Measurements from ENCODE around the gene CYSTM1. TPM values are rescaled to one million over a fixed set of nuclear protein-coding genes. Genes with fewer than 3 reads are reported as not detected.

The CYSTM1 gene
- total and polyA plus RNA-seq, 2 donors (not counting 1 experiment from before 2014, with no cell fraction given), result 6.2 to 17.0 TPM

GRCh38 chr5:140267559-140268018 lies 92.6 kb downstream of the CYSTM1 start:
- WGBS (ENCODE audit: insufficient coverage), result 100% methylated on average over 5 of the region's 9 CpGs
- ATAC-seq (ENCODE audit: low read depth), result no peak
- POLR2A ChIA-PET, result no interaction called here

GRCh38 chr5:140270008-140270407 lies 95.0 kb downstream of the CYSTM1 start:
- no peak overlapping the region for H3K4me3 Mint-ChIP-seq
- no peaks in the 10 kb centered on the region for H3K27me3 Mint-ChIP-seq
- Histone ChIP-seq H3K79me2 (ENCODE audit: control insufficient read depth, insufficient read depth, low read length) (peaks cover 49% of the 10 kb centered on the region), H2AFZ (ENCODE audit: insufficient read depth, low read depth, low read length, poor library complexity, severe bottlenecking) (no peak overlapping the region), H3K27me3 (replicated peaks in 1 of 4; ENCODE audit: control extremely low read depth in 1 of 4, control insufficient read depth in 3 of 4, insufficient read depth in 4 of 4, low read length in 3 of 4) (no peaks in the 10 kb centered on the region), H3K4me3 (ENCODE audit: control extremely low read depth in 1 of 5, extremely low read depth in 1 of 5, insufficient read depth in 1 of 5, low read depth in 2 of 5, low read length in 4 of 5) (no peak overlapping the region), H3K27ac (ENCODE audit: low read length in 2 of 2) (no peak overlapping the region), H3K9ac (ENCODE audit: low read length) (no peak overlapping the region), H3K4me2 (replicated peaks; ENCODE audit: low read depth, low read length, poor library complexity, severe bottlenecking) (no peak overlapping the region), H4K20me1 (ENCODE audit: control insufficient read depth, insufficient read depth, low read length, poor library complexity, severe bottlenecking) (peaks cover 11% of the 10 kb centered on the region), H3K9me3 (ENCODE audit: control extremely low read depth in 1 of 3, control insufficient read depth in 2 of 3, insufficient read depth in 1 of 3, low read length in 2 of 3) (no peaks in the 10 kb centered on the region), H3K4me1 (ENCODE audit: control insufficient read depth in 2 of 2, insufficient read depth in 2 of 2, low read length in 2 of 2) (peaks cover 3 to 9% of the 10 kb centered on the region in 2 donors), H3K36me3 (replicated peaks in 1 of 2; ENCODE audit: control extremely low read depth in 1 of 2, control insufficient read depth in 1 of 2, extremely low read depth in 1 of 2, insufficient read depth in 2 of 2, low read length in 1 of 2) (peaks cover 4% of the 10 kb centered on the region in 2 experiments)
- ChIA-PET CTCF (no interaction called here), POLR2A (no interaction called here)
- intact Hi-C loops (cut with micrococcal nuclease), result no loop called here
- no peak for DNase-seq
- no peak for ATAC-seq (ENCODE audit: low read depth)
- no peaks in the 10 kb centered on the region for H3K9me3 Mint-ChIP-seq (ENCODE audit: insufficient read depth)
- peaks cover 19% of the 10 kb centered on the region for H3K4me1 Mint-ChIP-seq
- no peak for TF ChIP-seq CTCF (IDR thresholded peaks at IDR 0.05)
- TF ChIP-seq EZH2 (IDR thresholded peaks at IDR 0.05; ENCODE audit: borderline replicate concordance, insufficient read depth, low read depth, low read length, poor library complexity, severe bottlenecking), result no peak
- no peak overlapping the region for H3K27ac Mint-ChIP-seq

More at GRCh38 chr5:140267559-140268018, 92.6 kb downstream of the CYSTM1 start:
- Mint-ChIP-seq H3K27ac (no peak overlapping the region), H3K27me3 (no peaks in the 10 kb centered on the region), H3K4me1 (peaks cover 19% of the 10 kb centered on the region), H3K4me3 (no peak overlapping the region), H3K9me3 (ENCODE audit: insufficient read depth) (no peaks in the 10 kb centered on the region)
- no peak for TF ChIP-seq EZH2 (IDR thresholded peaks at IDR 0.05; ENCODE audit: borderline replicate concordance, insufficient read depth, low read depth, low read length, poor library complexity, severe bottlenecking)
- no peak for TF ChIP-seq CTCF (IDR thresholded peaks at IDR 0.05)
- no peak overlapping the region for H2AFZ ChIP-seq (ENCODE audit: insufficient read depth, low read depth, low read length, poor library complexity, severe bottlenecking)
- no peak overlapping the region for H3K9ac ChIP-seq (ENCODE audit: low read length)
- H3K27me3 ChIP-seq (replicated peaks in 1 of 4; ENCODE audit: control extremely low read depth in 1 of 4, control insufficient read depth in 3 of 4, insufficient read depth in 4 of 4, low read length in 3 of 4), result no peaks in the 10 kb centered on the region
- intact Hi-C loops (cut with micrococcal nuclease), result no loop called here
- no peak for DNase-seq
- peaks cover 0 to 2% of the 10 kb centered on the region in 2 experiments for H3K36me3 ChIP-seq (replicated peaks in 1 of 2; ENCODE audit: control extremely low read depth in 1 of 2, control insufficient read depth in 1 of 2, extremely low read depth in 1 of 2, insufficient read depth in 2 of 2, low read length in 1 of 2)
- H3K27ac ChIP-seq (ENCODE audit: low read length in 2 of 2), result no peak overlapping the region
- no peak overlapping the region for H3K4me2 ChIP-seq (replicated peaks; ENCODE audit: low read depth, low read length, poor library complexity, severe bottlenecking)
- H3K4me1 ChIP-seq (ENCODE audit: control insufficient read depth in 2 of 2, insufficient read depth in 2 of 2, low read length in 2 of 2), result peaks cover 3 to 9% of the 10 kb centered on the region in 2 donors
- H4K20me1 ChIP-seq (ENCODE audit: control insufficient read depth, insufficient read depth, low read length, poor library complexity, severe bottlenecking), result peaks cover 11% of the 10 kb centered on the region
- CTCF ChIA-PET, result interaction anchor here (0.9 to 2.8 kb wide), 3 partner anchors 24 to 96 kb away, joined by 3 to 12 read pairs (median 3); no protein-coding TSS in a partner anchor
- no peaks in the 10 kb centered on the region for H3K9me3 ChIP-seq (ENCODE audit: control extremely low read depth in 1 of 3, control insufficient read depth in 2 of 3, insufficient read depth in 1 of 3, low read length in 2 of 3)
- peaks cover 38% of the 10 kb centered on the region for H3K79me2 ChIP-seq (ENCODE audit: control insufficient read depth, insufficient read depth, low read length)
- H3K4me3 ChIP-seq (ENCODE audit: control extremely low read depth in 1 of 5, extremely low read depth in 1 of 5, insufficient read depth in 1 of 5, low read depth in 2 of 5, low read length in 4 of 5), result no peak overlapping the region

Measured in B cell (primary cell).